Ovary (tissue), 9 donors: ENCODE data around the gene STS. TPM values are rescaled to one million over a fixed set of nuclear protein-coding genes. Genes with fewer than 3 reads are reported as not detected.

ENCODE experiments used
- DNase-seq, 5 donors: peaks; one replicate each; pipeline ENCODE4 v3.0.0-alpha.2; 2019 to 2020
- H3K27ac ChIP-seq, 2 donors: fragments of 200-600 bp; one replicate each; pipeline versions ENCODE4 v1.5.1 to v1.8.0; 2019 to 2022
- H3K27me3 ChIP-seq: fragments of 200-600 bp; one replicate; pipeline ENCODE4 v1.8.0; 2022
- H3K36me3 ChIP-seq: fragments of 200-600 bp; sonication (generic); one replicate; pipeline ENCODE4 v1.5.1; 2019
- H3K4me1 ChIP-seq: one replicate; pipeline ENCODE4 v1.8.1; 2013; ENCODE audit warnings: mild to moderate bottlenecking, moderate library complexity; ENCODE audit not compliant: insufficient read depth
- H3K4me3 ChIP-seq: fragments of 200-600 bp; sonication (generic); one replicate; pipeline ENCODE4 v1.5.1; 2017
- H3K9me3 ChIP-seq, 2 donors: fragments of 200-600 bp in 1 of 2; sonication (generic) in 1 of 2; one replicate each; pipeline versions ENCODE4 v1.5.1 to v1.8.1; 2013 to 2019; ENCODE audit warnings: mild to moderate bottlenecking in 1 of 2, moderate library complexity in 1 of 2
- CTCF ChIP-seq, 3 donors: fragments of 450-650 bp in 2 of 3; fragments of 200-600 bp in 1 of 3; IDR thresholded peaks; one replicate each; pipeline versions ENCODE4 v1.5.1 to v1.8.0; 2016 to 2022; ENCODE audit warnings: antibody characterized with exemption in 3 of 3, mild to moderate bottlenecking in 1 of 3
- EP300 ChIP-seq: sonication (generic); formaldehyde crosslinking; IDR thresholded peaks from one replicate; pipeline ENCODE4 v1.6.1; 2017; ENCODE audit warnings: antibody characterized with exemption
- POLR2A ChIP-seq: fragments of 450-650 bp; IDR thresholded peaks from one replicate; pipeline ENCODE4 v1.6.1; 2017; ENCODE audit warnings: antibody characterized with exemption, mild to moderate bottlenecking, moderate library complexity
- WGBS, 3 donors: extraction: QIAGEN DNeasy Blood & Tissue Kit in 1 of 3; methylation state at CpG; one replicate each; pipeline versions ENCODE4 v1.1.5 to v1.1.7; 2013 to 2017; 5-methylcytosine and 5-hydroxymethylcytosine counted together
- intact Hi-C, 4 donors: fragments of 100-400 bp; cut with DNase I; formaldehyde crosslinking; loops; one replicate each; pipeline versions ENCODE4 v1.11.0 to v1.15.1; 2022 to 2023
- polyA plus RNA-seq, 2 donors: library from polyadenylated mRNA; stranded (reverse); fragments of 200-250 nt in 1 of 2; fragments of 350-450 nt in 1 of 2; fragmentation: Illumina TruSeq in 1 of 2; extraction: RNeasy Lipid Tissue Mini Kit (QIAGEN cat#74804) in 1 of 2; gene quantifications; one replicate each; pipeline ENCODE4 v1.2.3, GENCODE V29; 2013 to 2014
- total RNA-seq, 7 donors: library from RNA; depleted of rRNA in 2 of 7; stranded (reverse); fragments of >200 nt in 2 of 7; fragmentation: NEBNext Ultra II Directional in 3 of 7; extraction: Animal tissue kit (Norgen Biotek cat#: 25700) in 3 of 7; gene quantifications; one replicate each; pipeline versions ENCODE4 v1.1.0 to v1.2.4, GENCODE V29; 2016 to 2023
- donor health status: DM: no; HTN: no; CAD: no; lungs with moderate emphysema.
- donor health status: DM: no; HTN: no; CAD: no.
- donor health status: Bipolar disorder and iron deficiency.
- donor health status: DM: yes; HTN: yes; CAD: no.
- donor health status: DM: no; HTN: no; CAD: no.
- donor health status: DM: yes; HTN: yes; CAD: no.

STS gene
- total and polyA plus RNA-seq, 9 donors = 2.6 to 11.7 (median 6.1) TPM

GRCh38 chrX:7112071-7112470, 35.4 kb upstream of the STS start:
- WGBS, 3 donors = 95 to 97% (median 96%) methylated on average over 7 of the region's 7 CpGs
- H3K27ac ChIP-seq = no peak overlapping the region
- no peak for DNase-seq
- no peaks in the 10 kb centered on the region for H3K9me3 ChIP-seq
- TF ChIP-seq EP300 = no peak
- TF ChIP-seq POLR2A = no peak
- no peak for TF ChIP-seq CTCF (IDR thresholded peaks at IDR 0.05)
- H3K27me3 ChIP-seq = no peaks in the 10 kb centered on the region
- intact Hi-C loops = no loop called here
- H3K4me3 ChIP-seq = no peak overlapping the region
- H3K36me3 ChIP-seq = no peaks in the 10 kb centered on the region
- peaks cover 5% of the 10 kb centered on the region for H3K4me1 ChIP-seq

GRCh38 chrX:7115557-7115956, 32.0 kb upstream of the STS start:
- no peak for TF ChIP-seq POLR2A
- TF ChIP-seq CTCF (IDR thresholded peaks at IDR 0.05) = no peak
- TF ChIP-seq EP300 = no peak

GRCh38 chrX:7116081-7116480, 31.4 kb upstream of the STS start:
- DNase-seq = no peak
- Histone ChIP-seq H3K9me3 (no peaks in the 10 kb centered on the region), H3K4me3 (no peak overlapping the region), H3K27me3 (no peaks in the 10 kb centered on the region), H3K36me3 (no peaks in the 10 kb centered on the region), H3K27ac (no peak overlapping the region), H3K4me1 (peaks cover 8% of the 10 kb centered on the region)
- intact Hi-C loops = no loop called here
- WGBS, 3 donors = 88 to 99% (median 92%) methylated on average over 3 of the region's 3 CpGs
- TF ChIP-seq POLR2A (no peak), EP300 (no peak), CTCF (IDR thresholded peaks at IDR 0.05) (no peak)

More at GRCh38 chrX:7115557-7115956, 32.0 kb upstream of the STS start:
- no peaks in the 10 kb centered on the region for H3K36me3 ChIP-seq
- intact Hi-C loops = no loop called here
- H3K27ac ChIP-seq = no peak overlapping the region
- no peaks in the 10 kb centered on the region for H3K9me3 ChIP-seq
- H3K4me1 ChIP-seq = peaks cover 6% of the 10 kb centered on the region
- H3K27me3 ChIP-seq = no peaks in the 10 kb centered on the region
- WGBS, 3 donors = 17 to 24% (median 21%) methylated on average over 6 of the region's 6 CpGs
- H3K4me3 ChIP-seq = no peak overlapping the region
- peak; percentile 23 to 74 (median 64) for DNase-seq

- no peak overlapping the region for H3K4me3 ChIP-seq
- 94 to 98% (median 95%) methylated on average over 3 of the region's 3 CpGs for WGBS, 3 donors
- no peaks in the 10 kb centered on the region for H3K27me3 ChIP-seq
- no peak for TF ChIP-seq CTCF (IDR thresholded peaks at IDR 0.05)
- TF ChIP-seq POLR2A = no peak
- no peak for TF ChIP-seq EP300
- intact Hi-C loops = no loop called here
- no peaks in the 10 kb centered on the region for H3K9me3 ChIP-seq
- no peaks in the 10 kb centered on the region for H3K36me3 ChIP-seq
- H3K4me1 ChIP-seq = peaks cover 11% of the 10 kb centered on the region
- DNase-seq = no peak
- no peak overlapping the region for H3K27ac ChIP-seq
These were observed 29.9 kb upstream of the STS start for GRCh38 chrX:7117587-7117986.
